ENCODE results near the gene CRB1.

DNA sequence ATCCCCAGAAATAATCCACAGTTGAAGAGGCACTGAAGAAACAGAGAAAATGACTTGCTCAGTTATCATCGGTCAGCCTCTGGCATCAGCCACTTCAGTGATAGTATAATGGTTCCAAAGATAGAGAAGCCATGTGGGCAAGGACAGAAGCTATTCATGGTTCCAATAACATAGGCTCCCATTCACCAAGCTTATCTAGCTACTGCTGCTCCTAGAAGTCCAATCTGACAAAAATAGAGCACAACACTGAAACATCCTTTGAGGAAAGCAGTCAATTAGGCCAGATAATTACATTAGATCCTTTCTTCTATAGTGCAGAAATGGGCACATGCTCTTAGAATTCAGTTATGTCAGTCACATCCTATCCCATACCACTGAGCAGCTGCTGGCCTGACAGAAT lies 33.5 kb upstream of the CRB1 start:
- TF ChIP-seq, protein P1, sequence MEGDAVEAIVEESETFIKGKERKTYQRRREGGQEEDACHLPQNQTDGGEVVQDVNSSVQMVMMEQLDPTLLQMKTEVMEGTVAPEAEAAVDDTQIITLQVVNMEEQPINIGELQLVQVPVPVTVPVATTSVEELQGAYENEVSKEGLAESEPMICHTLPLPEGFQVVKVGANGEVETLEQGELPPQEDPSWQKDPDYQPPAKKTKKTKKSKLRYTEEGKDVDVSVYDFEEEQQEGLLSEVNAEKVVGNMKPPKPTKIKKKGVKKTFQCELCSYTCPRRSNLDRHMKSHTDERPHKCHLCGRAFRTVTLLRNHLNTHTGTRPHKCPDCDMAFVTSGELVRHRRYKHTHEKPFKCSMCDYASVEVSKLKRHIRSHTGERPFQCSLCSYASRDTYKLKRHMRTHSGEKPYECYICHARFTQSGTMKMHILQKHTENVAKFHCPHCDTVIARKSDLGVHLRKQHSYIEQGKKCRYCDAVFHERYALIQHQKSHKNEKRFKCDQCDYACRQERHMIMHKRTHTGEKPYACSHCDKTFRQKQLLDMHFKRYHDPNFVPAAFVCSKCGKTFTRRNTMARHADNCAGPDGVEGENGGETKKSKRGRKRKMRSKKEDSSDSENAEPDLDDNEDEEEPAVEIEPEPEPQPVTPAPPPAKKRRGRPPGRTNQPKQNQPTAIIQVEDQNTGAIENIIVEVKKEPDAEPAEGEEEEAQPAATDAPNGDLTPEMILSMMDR (IDR thresholded peaks at IDR 0.05) = no peak
- TF ChIP-seq POLR2A (IDR thresholded peaks at IDR 0.05) = no peak

All from sigmoid colon (tissue), 3 donors.